ENCODE results near the gene ZMYND11.
"Not testable (repeated sequence)": the region's sequence is repeated elsewhere in the genome, so short reads cannot be mapped to it uniquely, and the experiment has no call there.

Gene ZMYND11

DNA sequence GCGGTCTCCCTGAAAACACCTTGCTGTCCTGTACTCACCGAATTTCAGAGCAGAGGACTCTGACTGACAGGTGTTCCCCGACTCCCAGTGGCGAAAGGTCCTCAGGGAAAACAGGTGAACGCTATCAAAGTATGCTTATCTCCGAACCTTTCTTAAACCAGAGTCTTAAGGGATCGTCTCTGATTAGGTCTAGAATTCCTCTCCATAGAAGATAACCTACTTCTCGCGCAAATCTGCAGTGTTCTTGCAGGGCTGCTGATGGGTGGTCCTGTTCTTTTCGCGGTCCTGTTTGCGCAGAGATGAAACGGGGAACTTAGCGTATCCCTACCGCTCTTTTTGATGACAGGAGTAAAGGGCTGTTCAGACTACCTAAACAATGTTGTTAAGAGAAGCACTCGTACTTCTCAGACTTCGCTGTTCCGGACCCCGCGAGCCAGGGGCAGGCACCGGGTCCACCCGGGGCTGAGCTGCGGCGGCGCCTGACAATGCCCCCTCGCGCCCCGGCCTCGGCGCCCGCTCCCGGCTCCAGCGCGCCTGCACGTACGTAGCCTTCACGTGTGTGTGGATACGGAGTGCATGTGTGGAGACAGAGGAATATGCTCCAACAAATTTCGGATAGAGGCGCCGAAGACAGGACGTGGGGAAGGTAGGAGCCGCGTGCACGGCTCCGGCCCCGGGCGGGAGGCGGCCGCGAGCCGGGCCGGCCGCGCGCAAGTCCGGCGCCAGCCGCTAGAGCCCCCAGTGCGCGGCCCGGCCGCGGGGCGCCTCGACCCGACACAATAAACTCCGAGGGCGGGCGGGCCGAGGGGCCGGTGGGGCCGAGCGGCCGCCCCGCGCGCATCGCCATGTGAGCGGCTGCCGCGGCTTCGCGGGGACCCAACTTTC is 766 bp upstream of the ZMYND11 start:
- DNase-seq = no peak

GRCh38 chr10:135601-136464 is 578 bp downstream of the ZMYND11 start:
- no peak for DNase-seq

DNA sequence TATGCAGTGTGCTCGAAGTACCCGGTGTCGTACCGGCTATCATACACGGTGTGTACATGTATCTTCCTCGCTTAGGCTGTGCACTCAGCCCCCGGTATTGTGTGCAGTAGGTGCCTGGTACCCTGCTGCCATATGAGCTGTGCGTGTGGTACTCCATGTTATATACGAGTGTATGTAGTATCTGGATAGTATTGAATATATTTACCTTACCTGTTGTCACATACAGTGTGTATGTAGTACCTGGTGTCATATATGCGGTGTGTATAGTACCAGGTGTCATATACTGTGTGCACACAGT is 1.2 kb downstream of the ZMYND11 start:
- no peak for DNase-seq

DNA sequence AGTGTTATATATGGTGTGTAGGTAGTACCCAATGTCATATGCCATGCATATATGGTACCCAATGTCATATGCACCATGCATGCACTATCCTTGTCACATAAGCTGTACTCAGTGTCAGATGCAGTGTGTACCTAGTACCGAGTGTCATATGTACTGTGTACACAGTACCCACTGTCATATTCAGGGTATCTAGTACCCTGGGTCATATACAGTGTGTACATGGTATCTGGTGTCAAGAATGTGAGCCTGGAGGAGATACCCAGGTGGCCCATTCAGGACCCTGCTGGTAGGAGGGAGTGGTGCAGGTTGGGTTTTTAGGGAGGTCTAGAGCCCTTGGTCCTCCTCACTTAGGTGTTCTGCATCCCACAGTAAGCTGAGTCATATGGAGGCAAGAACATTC is 1.8 kb downstream of the ZMYND11 start:
- DNase-seq = no peak

DNA sequence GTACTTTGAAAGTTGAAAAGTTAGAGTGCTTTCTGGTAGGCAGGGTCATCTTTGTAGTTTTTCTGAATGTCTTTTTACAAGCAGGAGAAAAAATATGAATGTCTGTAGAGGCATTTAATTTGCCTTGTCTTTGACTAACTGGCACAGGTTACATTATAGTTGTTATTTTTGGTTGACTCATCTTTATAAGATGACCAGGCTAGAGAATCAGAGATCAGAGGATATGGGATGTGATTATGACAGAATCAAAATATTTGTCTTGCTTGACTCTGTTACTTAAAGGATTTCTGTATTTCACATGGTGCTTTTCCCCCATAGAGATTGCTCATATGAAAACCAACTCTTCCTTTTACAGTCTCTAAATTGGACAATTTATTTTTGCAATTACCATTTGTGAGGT is 2.4 kb downstream of the ZMYND11 start:
- no peak for DNase-seq

GRCh38 chr10:142371-142770 is 7.1 kb downstream of the ZMYND11 start:
- no peak for DNase-seq

DNA sequence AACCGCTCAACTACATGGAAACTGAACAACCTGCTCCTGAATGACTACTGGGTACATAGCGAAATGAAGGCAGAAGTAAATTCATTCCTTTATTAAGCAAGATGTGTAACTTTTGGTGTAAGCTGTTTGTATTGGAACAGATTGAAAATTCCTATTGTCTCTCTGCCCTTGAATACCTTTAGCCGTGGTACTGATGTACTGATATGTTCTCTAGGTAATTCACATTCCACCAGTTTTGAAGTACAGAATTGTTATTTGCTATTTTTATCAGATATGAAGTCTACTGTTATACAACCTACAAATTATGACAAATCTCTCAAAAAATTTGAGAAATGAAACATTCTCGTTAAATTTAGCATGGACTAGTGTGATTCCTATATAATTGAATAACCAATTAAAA is 17.7 kb downstream of the ZMYND11 start:
- no peak for DNase-seq

DNA sequence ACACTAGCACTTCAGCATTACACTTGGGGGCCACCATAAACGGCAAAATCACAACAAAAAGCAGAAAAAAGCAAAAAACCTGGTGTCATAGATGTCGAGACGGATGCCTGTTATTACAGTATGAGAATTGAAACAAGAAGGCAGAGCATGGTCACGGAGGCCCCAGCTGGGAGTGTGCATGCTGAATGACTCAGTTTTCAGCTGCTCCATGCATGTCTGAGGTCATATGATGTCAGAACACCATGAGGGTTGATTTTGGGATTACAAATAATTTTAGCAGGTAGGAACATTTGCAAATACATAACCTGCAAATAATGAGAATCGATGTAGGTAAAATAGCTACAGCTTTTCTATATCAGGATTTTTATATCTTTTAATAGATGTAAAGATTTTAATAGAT is 19.1 kb downstream of the ZMYND11 start:
- DNase-seq = no peak

DNA sequence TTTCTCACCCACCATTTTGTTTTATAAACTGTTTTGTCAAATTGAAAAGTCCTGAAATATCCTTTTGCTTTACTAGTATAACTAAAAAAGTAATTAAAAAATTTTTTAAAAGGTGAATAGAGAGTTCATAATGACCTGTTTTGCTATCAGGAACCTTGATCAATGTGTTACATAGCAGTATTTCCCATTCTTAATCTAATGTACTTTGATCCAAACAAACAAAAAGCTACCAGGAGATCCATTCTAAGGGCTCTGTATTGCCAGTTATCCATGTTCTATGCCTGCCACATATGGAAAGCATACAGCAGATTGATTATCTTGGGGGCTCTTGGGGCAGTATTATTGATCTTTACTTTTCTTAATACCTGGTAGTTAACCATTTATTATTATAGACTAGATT is 32.1 kb downstream of the ZMYND11 start:
- DNase-seq = no peak

- DNase-seq = no peak
Measured at GRCh38 chr10:173741-174140, 38.5 kb downstream of the ZMYND11 start.

DNA sequence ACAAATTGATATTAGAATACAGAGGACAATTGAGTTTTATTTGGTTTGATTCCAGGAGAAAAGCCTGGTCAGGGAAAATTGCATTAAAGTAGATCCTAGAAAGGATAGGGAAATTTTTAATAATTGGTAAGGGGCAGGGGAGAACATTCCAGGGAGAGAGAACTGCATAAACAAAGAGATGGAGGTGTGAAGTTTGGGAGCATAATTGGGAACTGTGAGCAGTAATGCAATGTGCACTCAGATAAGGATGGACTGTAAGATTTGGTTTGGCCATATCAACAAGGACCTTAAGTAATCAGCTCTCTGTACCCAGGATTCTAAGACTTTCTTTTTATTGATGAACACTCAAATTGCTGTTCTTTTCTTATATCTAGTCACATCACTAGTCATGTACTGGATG is 41.4 kb downstream of the ZMYND11 start:
- no peak for DNase-seq

DNA sequence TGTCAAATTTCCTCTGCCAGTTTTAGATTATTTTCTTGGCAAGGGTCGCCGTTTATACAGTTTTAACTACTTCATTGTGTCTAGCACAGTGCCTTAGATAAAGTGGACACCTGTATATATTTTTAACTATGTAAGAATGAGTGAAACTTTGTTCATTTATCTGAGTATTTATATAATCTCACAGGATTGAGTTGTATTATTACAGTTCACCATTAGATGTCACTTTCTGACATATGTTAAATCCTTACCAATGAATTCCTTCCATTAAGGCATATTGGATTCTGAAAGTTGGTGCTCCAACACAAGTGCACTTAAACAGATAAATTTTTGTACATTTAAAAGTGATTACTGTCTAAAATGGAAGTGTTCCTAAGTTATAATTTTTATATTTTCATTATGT is 43.0 kb downstream of the ZMYND11 start:
- no peak for DNase-seq

- no peak for DNase-seq
Measured at GRCh38 chr10:178723-179122, 43.5 kb downstream of the ZMYND11 start.

DNA sequence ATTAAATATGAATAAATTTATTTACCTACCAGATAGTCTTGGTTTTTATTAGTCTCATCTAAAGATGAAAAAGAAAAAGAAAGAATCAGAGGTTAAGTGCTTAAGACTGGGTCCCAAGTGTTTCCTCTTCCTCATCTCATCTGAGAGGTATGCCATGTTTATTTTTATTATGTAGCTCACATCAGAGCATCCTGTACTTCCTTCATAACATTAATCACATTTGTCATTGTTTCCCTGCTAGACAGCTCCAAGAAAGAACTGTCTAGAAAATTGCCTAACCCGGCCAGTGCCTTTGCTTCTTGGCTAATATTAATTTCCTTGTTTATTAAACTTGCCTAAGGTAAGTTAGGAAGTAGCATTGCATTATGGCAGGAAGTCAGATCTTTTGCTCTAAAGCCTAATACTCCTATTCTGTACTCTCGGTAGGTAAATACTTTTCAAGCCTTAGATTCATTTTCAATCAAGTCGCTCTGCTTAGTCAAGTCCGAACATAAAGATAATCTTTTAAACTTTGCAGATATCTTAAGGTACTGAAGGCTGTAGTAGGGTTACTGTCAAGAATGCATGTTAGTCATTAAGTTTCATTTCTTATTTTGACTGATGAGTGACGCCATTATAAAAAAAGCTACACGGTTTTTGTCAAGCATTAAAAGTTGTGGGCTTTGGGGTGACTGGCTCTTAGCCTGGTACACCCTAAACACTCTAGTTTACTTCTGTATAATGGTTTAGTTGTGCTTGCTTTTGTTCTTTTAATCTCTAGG is 47.4 kb downstream of the ZMYND11 start:
- DNase-seq = no peak

DNA sequence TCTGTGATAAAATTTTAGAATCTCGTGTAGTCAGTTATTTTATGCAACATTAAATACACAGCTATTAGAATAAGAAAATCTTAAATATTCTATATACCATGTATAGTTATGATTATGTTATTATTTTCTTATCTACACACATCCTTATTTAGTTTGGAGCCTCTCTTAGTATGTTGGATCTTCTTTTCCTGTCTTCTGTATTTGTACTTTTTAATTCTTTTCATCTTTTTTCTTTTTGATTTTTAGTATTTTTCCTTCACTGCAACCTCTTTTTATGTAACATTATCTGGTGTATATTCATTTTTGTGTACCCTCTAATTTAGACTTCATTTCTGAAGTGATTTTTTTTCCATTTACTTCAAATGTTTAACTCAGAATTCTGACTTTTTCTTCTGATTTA is 48.9 kb downstream of the ZMYND11 start:
- no peak for DNase-seq

- DNase-seq = no peak
Measured at GRCh38 chr10:184911-185310, 49.7 kb downstream of the ZMYND11 start.

GRCh38 chr10:185571-185970 is 50.3 kb downstream of the ZMYND11 start:
- not testable (repeated sequence) for DNase-seq

- DNase-seq = no peak
Measured at GRCh38 chr10:186911-187310, 51.7 kb downstream of the ZMYND11 start.

- no peak for DNase-seq
Measured at GRCh38 chr10:188546-188945, 53.3 kb downstream of the ZMYND11 start.

DNA sequence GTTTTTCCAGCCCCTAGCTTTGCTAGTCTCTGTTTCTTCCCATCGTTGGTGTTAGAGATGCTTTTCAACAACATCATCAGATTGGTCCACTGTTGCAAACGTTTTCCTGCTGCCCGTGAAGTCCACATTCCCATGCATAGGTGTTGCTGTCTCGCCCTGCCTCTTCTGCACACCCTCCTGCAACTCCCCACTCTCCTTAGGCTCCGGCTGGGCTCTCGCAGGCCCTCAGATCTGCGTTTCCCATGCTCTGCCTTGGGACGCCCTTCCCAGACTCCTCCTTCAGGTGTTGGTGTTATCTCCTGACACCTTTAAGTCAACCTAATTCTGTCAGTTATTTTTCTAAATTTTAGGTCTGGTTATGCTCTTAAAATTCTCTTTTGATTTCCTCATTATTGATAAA is 55.0 kb downstream of the ZMYND11 start:
- DNase-seq = no peak

- DNase-seq = no peak
Measured at GRCh38 chr10:191703-192518, 56.7 kb downstream of the ZMYND11 start.

DNA sequence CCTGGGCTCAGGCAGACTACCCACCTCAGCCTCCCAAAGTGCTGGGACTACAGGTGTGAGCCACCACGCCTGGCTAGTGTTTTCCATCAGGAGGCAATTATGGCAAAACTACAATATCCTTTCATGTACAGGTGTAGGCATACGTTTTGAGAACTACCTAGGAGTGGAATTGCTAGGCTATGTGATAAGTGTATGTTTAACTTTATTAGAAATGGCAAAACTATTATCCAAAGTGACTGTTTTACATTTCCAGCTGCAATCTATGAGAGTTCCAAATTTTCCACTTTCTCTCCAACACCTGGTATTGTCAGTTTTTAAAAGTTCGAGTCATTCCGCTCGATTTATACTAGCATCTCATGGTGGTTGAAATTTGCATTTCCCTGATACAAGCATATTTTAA is 59.0 kb downstream of the ZMYND11 start:
- no peak for DNase-seq

DNA sequence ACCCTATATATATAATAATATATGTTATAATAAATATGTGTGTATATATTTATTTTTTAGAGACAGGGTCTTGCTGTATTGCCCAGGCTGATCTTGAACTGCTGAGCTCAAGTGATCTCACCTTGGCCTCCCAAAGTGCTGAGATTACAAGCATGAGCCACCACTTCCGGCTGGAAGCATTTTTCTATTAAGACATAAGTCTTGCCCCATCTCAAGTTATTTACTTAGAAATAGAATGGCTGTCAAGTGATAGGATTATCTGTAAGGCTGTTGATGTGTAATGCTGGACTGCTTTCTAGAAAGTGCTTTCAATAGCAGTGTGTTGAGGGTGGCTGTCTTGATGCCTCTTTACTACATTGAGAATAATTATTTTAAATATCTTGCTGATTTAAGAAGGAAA is 65.2 kb downstream of the ZMYND11 start:
- DNase-seq = no peak

Measured in NCI-H524 treated with DMSO at 0.1 percent for 48 hours (cell line).